Activated effector memory CD4-positive, alpha-beta T cell treated with anti-CD3 and anti-CD28 coated beads, Interleukin-2, amount 50 U/mL, for 16 hours (primary cell): ENCODE data around the gene DIS3L2.
A peak's percentile ranks its signal among the peaks of the same experiment; 100 is the strongest.
"Not testable (repeated sequence)": the region's sequence is repeated elsewhere in the genome, so short reads cannot be mapped to it uniquely, and the experiment has no call there.

ENCODE experiments used
- DNase-seq: peaks from one replicate; pipeline ENCODE4 v3.0.0-alpha.2; 2020

The DIS3L2 gene

GRCh38 chr2:232307854-232308253, 346.3 kb downstream of the DIS3L2 start:
- no peak for DNase-seq

GRCh38 chr2:232308986-232309385, 347.5 kb downstream of the DIS3L2 start:
- DNase-seq: no peak

- DNase-seq: no peak
These were observed 348.1 kb downstream of the DIS3L2 start for GRCh38 chr2:232309592-232309991.

- DNase-seq: no peak
These were observed 348.6 kb downstream of the DIS3L2 start for GRCh38 chr2:232310121-232310520.

- no peak for DNase-seq
These were observed 349.2 kb downstream of the DIS3L2 start for GRCh38 chr2:232310696-232311095.

GRCh38 chr2:232313645-232314044, 352.1 kb downstream of the DIS3L2 start:
- DNase-seq: not testable (repeated sequence)

GRCh38 chr2:232315049-232315922, 353.8 kb downstream of the DIS3L2 start:
- peak; percentile 88 for DNase-seq

GRCh38 chr2:232315923-232316299, 354.4 kb downstream of the DIS3L2 start:
- no peak for DNase-seq

GRCh38 chr2:232316461-232317330, 355.2 kb downstream of the DIS3L2 start:
- DNase-seq: no peak

- no peak for DNase-seq
These were observed 356.8 kb downstream of the DIS3L2 start for GRCh38 chr2:232318169-232318855.

GRCh38 chr2:232319067-232319802, 357.7 kb downstream of the DIS3L2 start:
- no peak for DNase-seq

- peak; percentile 52 for DNase-seq
These were observed 358.4 kb downstream of the DIS3L2 start for GRCh38 chr2:232319803-232320442.

GRCh38 chr2:232320443-232320803, 358.9 kb downstream of the DIS3L2 start:
- peak; percentile 50 for DNase-seq

- peak; percentile 84 for DNase-seq
These were observed 359.8 kb downstream of the DIS3L2 start for GRCh38 chr2:232321156-232321816.

- DNase-seq: peak; percentile 62
These were observed 360.5 kb downstream of the DIS3L2 start for GRCh38 chr2:232321817-232322559.

- peak; percentile 61 for DNase-seq
These were observed 361.2 kb downstream of the DIS3L2 start for GRCh38 chr2:232322560-232323327.

GRCh38 chr2:232323328-232323650, 361.8 kb downstream of the DIS3L2 start:
- peak; percentile 37 for DNase-seq

GRCh38 chr2:232323967-232324366, 362.5 kb downstream of the DIS3L2 start:
- not testable (repeated sequence) for DNase-seq

- DNase-seq: no peak
These were observed 363.3 kb downstream of the DIS3L2 start for GRCh38 chr2:232324778-232325177.
